Inflammatory macrophage (primary cell): Measurements from ENCODE around the gene SENP7.
"Not testable (repeated sequence)": the region's sequence is repeated elsewhere in the genome, so short reads cannot be mapped to it uniquely, and the experiment has no call there.

ENCODE experiments used
- DNase-seq, 2 donors: peaks; one replicate each; pipeline ENCODE4 v3.0.0-alpha.2; 2020 to 2022

The SENP7 gene

DNA sequence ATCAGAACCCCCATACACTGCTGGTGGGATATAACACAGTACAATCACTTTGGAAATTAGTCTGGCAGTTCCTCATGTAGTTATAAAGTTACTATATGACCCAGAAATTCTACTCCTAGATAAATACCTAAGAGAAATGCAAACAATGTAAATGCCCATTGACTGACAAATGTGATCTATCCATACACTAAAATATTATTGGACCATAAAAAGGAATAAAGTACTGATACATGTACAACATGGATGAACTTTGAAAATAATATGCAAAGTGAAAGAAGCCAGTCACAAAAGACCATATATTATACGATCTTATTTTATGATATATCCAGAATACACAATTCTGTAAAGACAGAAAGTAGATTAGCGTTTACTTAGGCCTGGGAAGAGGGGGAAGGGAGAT lies 200.5 kb downstream of the SENP7 start:
- no peak for DNase-seq

DNA sequence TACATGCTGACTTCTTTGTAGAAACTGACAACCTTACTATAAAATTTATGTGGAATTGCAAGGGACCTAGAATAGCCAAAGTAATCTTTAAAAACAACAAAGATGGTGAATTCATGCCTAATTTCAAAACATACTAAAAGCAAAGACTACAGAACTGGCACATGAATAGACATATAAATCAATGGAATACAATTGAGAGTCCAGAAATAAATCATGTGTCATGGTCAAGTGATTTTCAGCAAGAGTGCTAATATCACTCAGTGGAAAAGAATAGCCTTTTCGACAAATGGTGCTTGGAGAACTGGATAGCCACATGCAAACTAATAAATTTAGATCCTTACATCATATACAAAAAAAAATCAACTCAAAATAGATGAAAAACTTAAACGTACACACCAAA lies 201.3 kb downstream of the SENP7 start:
- DNase-seq = no peak

DNA sequence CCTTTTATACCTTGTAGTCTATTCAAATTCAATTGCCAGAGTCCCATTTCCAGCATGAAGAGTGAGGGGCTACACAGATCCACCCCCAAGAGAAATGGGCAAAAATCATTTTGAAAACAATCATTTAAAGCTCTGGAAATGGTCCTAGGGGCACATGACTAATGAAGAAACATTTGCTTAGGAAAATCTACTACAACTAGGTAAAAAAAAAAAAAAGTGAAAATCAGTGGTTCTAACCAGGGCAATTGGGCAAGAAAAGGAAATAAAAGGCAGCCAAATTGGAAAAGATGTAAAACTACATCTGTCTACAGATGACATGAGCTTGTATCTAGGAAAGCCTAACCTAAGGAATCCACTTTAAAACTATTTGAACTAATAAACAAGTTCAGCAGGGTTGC lies 202.0 kb downstream of the SENP7 start:
- no peak for DNase-seq

DNA sequence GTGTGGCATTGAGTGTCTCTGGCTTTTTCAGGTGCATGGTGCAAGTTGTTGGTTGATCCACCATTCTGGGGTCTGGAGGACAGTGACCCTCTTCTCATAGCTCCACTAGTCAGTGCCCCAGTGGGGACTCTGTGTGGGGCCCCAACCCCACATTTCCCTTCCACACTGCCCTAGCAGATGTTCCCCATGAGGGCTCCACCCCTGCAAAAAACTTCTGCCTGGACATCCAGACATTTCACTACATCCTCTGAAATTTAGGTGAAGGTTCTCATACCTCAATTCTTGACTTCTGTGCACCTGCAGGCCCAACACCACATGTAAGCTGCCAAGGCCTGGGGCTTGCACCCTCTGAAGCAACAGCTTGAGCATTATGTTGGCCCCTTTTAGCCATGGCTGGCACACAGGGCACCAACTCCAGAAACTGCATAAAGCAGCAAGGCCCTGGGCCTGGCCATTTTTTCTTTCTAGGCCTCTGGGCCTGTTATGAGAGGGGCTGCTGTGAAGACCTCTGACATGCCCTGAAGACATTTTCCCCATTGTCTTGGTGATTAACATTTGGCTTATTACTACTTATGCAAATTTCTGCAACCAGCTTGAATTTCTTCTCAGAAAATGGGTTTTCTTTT lies 204.8 kb downstream of the SENP7 start:
- DNase-seq = not testable (repeated sequence)

DNA sequence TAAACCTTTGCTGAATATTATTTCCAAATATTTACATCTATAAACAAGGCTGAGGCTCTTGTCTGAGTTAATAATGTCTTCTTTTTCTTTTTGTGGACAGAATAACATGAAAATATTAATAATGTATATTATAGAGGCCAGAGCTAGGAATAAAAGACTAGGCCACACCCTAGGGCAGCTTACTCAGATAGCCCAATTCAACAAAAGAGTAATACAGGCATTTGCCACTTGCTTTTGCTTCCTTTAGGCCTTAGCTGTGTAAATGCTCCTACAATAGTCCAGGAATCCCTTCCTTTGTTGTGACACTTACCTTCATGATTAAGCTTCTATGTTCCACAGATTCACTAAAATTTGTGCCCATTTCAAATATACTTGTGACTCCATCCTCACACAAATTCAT lies 209.2 kb downstream of the SENP7 start:
- no peak for DNase-seq

DNA sequence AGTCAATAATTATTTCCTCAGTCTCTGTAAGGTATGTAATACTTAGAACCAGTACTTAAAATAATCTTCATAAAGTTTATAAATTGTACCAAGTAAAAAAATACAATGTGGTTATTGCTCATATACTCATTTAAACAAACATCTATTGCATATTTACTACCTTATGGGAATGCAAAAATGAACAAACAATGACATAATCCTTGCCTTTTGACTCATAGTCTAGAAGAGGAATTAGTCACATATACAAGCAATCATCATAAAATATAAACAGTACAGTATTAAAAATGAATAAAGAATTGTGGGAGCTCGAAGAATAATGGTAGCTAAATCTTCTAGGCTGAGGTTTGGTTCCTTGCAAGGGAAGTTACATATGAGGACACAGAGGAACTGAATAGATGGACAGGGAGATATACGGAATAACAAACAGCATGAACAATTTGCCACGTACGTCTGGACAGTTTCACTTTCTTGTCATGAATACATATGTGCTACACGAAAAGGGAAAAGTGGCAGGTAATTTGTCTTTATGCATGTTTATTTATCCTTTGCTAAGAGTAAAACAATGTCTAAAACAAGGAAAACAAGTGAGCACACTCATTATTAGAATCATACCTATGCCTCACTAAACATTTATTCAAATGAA lies 209.8 kb downstream of the SENP7 start:
- no peak for DNase-seq

DNA sequence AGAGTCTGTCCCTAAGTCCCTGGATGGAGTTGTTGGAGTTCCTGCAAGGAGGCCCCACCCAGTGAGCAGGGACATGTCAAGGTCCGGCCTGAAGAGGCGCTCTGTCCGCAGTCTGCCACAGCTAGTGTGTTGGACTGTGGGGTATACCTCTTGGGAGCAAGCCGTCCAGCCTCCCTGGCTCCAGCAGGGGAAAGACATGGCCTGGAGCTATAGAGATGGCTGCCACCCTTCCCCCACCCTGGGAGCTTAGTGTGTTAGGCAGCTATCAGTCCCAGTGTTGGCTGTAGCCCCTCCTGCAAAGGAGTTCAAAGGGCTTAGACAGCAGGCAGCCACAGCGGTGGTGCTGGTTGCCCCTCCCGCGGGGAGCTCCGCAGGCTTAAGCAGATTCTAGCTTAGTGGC lies 212.9 kb downstream of the SENP7 start:
- DNase-seq = no peak

DNA sequence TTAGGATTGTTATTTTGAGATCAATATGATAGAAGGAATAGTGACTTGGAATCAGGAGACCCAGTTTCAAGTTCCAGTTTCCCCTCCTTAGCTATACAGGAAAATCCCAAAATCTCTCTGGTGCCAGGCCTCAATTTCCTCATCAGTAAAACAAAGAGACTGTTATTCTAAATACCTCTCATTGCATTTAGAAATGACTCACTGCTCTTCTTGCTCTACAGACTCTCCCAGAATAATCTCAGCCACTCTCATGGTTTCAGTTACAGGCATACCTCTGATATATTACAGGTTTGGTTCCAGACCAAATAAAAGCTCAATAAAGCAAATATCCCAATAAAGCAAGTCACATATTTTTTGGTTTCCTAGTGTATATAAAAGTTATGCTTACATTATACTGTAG lies 221.0 kb downstream of the SENP7 start:
- no peak for DNase-seq

DNA sequence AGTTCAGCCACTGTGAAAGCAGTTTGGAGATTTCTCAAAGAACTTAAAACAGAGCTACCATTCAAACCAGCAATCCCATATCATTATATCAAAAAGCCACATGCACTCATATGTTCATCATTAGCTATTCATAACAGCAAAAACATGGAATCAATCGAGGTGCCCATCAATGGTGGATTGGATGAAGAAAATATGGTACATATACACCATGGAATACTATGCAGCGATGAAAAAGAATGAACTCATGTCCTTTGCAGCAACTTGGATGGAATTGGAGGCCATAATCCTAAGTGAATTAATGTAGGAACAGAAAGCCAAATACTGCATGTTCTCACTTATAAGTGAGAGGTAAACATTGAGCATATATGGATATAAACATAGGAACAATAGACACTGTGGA lies 224.7 kb downstream of the SENP7 start:
- no peak for DNase-seq

DNA sequence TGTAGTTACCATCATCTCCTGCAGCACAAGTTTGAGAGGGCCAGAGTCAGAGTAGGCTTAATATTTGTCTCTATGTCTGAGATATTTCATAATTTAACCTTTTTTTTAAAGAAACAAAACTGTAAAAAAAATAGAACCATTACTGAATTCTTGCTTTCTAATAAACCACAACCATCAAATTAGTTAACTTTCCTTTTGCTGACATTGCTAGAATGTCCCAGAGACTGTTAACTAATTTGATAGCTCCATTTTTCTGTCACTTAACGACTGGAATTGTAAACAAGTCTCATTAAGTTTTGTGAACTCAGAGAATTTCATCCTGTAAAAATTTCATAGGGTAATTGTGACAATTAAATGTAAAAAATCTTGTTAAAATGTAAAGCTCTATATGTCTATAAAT lies 228.3 kb downstream of the SENP7 start:
- no peak for DNase-seq

DNA sequence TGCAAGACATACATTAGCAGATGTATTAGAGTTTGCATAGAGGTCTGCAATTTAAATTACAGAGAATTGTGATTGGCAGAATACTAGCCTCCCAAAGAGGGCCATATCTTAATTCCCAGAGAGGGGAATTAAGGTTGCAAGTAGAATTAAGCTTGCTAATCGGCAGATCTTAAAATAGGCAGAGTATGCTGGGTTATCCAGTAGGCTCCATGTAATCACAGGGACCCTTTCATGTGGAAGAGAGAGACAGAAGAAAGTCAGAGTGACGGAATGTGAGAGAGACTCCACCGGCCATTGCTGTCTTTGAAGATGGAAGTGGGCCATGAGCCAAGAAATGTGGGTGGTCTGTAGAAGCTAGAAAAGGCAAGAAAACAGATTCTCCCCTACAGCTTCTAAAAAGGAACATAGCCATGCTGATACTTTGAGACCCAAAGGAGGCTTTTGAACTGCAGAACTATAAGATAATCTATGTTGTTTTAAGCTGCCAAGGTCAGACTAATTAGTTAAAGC lies 231.4 kb downstream of the SENP7 start:
- DNase-seq = no peak

DNA sequence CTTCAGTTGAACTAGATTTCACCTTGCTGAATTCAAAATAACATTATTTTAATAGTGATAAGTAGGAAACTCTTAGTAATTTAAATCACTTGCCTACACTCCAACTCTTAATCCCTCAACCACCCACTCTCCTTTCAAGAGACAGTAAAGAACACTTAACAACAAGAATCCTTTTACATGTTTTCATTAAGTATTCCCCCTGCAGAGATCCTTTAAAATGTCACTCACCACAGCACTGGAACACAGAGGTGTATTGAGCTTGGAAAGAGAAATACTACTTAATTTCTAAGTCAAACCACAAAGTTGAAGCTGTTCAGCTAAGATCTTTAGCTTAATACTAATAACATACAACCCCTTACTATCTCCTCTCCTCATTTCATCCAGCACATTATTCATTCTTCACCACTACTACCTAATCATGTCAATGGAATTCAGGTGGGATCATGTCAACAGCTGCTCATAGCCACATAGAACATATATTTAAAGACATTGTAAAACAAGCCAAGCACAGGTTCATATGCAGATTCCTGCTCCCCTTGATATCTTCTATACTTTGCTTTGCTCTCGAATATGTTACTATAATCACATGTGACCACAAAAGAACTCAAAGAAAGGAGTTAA lies 233.1 kb downstream of the SENP7 start:
- no peak for DNase-seq

DNA sequence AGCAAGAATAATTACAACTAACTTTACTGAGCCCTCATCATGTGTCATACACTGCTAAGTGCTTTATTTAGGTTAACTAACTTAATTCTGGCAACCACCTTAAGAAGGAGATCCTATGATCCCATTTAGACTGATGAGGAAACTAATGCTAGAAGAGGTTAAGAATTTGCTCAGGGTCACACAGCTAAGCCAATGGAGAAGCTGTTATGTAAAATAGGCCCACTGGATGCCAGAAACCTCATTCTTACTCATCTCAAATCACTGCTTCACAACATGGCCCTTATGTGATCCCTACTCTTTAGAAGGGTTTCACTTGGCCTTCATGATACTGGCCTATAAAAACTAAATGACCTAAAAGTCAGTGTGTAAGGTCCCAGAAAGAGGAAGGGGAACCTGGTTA lies 233.8 kb downstream of the SENP7 start:
- no peak for DNase-seq

DNA sequence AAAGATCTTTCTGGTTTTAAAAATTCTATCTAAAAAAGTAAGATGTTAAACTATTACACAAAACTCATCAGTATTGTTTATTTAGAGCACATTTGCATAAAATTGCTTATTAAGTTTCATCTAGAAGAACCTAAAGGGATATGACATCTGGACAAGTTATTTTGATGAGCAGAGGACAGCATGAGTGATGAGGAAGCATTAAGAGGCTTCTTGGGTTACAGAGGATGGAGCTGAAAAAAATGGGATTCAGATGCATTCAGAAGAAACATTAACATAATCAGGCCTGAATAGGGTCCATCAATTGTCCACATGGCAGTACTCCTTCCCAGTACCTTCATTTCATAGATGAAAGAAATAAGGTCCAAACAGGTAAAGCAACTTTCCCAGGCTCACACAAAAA lies 234.3 kb downstream of the SENP7 start:
- no peak for DNase-seq
